IPS-15b (cell line): ENCODE measurements around the gene GPC5.

ENCODE experiments used
- H3K27me3 ChIP-seq: one replicate; pipeline ENCODE4 v1.6.1; 2013; ENCODE audit warnings: low read length; ENCODE audit not compliant: control insufficient read depth, insufficient read depth
- H3K36me3 ChIP-seq: one replicate; pipeline ENCODE4 v1.6.1; 2013; ENCODE audit warnings: low read length; ENCODE audit not compliant: control insufficient read depth, insufficient read depth
- H3K4me1 ChIP-seq: one replicate; pipeline ENCODE4 v1.6.1; 2013; ENCODE audit warnings: mild to moderate bottlenecking, low read length; ENCODE audit not compliant: control insufficient read depth, insufficient read depth
- H3K4me3 ChIP-seq: one replicate; pipeline ENCODE4 v1.5.1; 2013; ENCODE audit warnings: low read depth, low read length
- H3K9ac ChIP-seq: one replicate; pipeline ENCODE4 v1.6.1; 2013; ENCODE audit warnings: low read depth, mild to moderate bottlenecking, low read length
- H3K9me3 ChIP-seq: one replicate; pipeline ENCODE4 v1.6.1; 2013; ENCODE audit warnings: mild to moderate bottlenecking, low read length; ENCODE audit not compliant: control insufficient read depth, insufficient read depth

GPC5 gene

DNA sequence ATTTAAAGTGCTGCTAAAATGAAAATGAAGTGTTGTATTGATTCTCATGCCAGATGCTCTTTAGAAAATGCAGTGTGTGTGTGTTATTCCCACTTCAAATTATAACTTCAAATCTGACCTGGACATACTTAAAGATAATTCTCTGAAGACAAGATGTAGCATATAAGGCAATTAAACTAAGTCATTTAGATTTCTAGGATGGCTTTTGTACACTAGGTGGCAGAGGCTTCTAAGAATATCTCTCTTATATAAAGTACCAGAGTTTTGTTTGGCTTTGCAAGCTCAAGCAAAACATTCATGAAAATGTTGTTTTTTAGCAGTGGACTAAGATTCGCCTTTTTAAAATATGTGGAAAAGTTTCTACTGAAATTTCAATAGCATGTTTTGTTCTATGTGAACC is 407.2 kb downstream of the GPC5 start:
- no peaks in the 10 kb centered on the region for H3K36me3 ChIP-seq

DNA sequence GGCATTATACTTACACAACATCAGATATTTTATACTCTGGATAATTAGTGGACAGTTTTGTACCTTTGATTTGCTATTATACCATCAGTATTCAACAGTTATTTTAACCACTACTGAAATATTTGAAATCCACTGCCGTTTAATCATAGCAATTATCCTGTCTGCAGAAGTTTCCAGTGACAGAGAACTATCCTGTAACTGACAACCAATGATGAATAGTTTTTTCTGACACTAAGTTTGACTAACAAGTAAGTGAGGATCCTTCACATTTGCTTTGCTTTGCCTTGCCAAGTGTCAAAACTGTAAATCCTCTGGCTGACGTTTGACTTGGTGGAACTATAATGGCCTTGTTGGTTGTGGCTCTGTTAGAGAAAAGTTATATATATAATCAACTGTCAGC is 410.7 kb downstream of the GPC5 start:
- H3K9ac ChIP-seq, result no peak overlapping the region
- no peaks in the 10 kb centered on the region for H3K36me3 ChIP-seq
- H3K9me3 ChIP-seq, result no peaks in the 10 kb centered on the region

More for the DNA sequence above, 407.2 kb downstream of the GPC5 start:
- H3K27me3 ChIP-seq, result no peaks in the 10 kb centered on the region
- H3K9me3 ChIP-seq, result no peaks in the 10 kb centered on the region
- no peak overlapping the region for H3K4me3 ChIP-seq
- no peaks in the 10 kb centered on the region for H3K4me1 ChIP-seq
- H3K9ac ChIP-seq, result no peak overlapping the region

GRCh38 chr13:91813253-91813652 is 414.8 kb downstream of the GPC5 start:
- H3K4me1 ChIP-seq, result no peaks in the 10 kb centered on the region
- H3K9me3 ChIP-seq, result no peaks in the 10 kb centered on the region
- H3K36me3 ChIP-seq, result no peaks in the 10 kb centered on the region
- H3K4me3 ChIP-seq, result no peak overlapping the region
- H3K27me3 ChIP-seq, result no peaks in the 10 kb centered on the region
- H3K9ac ChIP-seq, result no peak overlapping the region

More for the DNA sequence above, 410.7 kb downstream of the GPC5 start:
- Histone ChIP-seq H3K27me3 (no peaks in the 10 kb centered on the region), H3K4me3 (no peak overlapping the region), H3K4me1 (no peaks in the 10 kb centered on the region)

GRCh38 chr13:91816263-91816807 is 417.9 kb downstream of the GPC5 start:
- Histone ChIP-seq H3K4me3 (no peak overlapping the region), H3K9me3 (no peaks in the 10 kb centered on the region), H3K27me3 (no peaks in the 10 kb centered on the region), H3K4me1 (no peaks in the 10 kb centered on the region), H3K36me3 (no peaks in the 10 kb centered on the region), H3K9ac (no peak overlapping the region)

DNA sequence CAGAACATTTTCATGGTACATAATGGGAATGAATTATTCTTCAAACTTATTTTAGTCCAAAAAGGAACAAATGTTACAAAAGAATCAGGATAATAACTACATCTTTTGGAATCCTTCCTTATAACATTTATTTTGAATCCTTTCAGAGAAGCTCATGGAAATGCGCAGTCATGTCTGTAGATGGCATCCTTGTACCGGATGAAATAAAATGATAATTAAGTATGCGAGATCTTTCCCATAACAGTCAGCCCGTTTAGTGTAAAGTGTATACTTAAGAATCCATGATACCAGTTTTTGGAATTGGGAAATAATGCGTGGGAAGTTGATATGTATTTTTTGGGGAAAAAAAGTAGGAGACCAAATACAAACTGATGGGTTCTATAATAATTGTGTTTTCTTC is 418.8 kb downstream of the GPC5 start:
- Histone ChIP-seq H3K9me3 (no peaks in the 10 kb centered on the region), H3K27me3 (no peaks in the 10 kb centered on the region), H3K36me3 (no peaks in the 10 kb centered on the region), H3K9ac (no peak overlapping the region), H3K4me3 (no peak overlapping the region), H3K4me1 (no peaks in the 10 kb centered on the region)

GRCh38 chr13:91824416-91824815 is 426.0 kb downstream of the GPC5 start:
- Histone ChIP-seq H3K36me3 (no peaks in the 10 kb centered on the region), H3K4me3 (no peak overlapping the region), H3K9me3 (no peaks in the 10 kb centered on the region), H3K9ac (no peak overlapping the region), H3K4me1 (no peaks in the 10 kb centered on the region), H3K27me3 (no peaks in the 10 kb centered on the region)

GRCh38 chr13:91825516-91825915 is 427.1 kb downstream of the GPC5 start:
- no peaks in the 10 kb centered on the region for H3K9me3 ChIP-seq
- H3K4me3 ChIP-seq, result no peak overlapping the region
- no peaks in the 10 kb centered on the region for H3K4me1 ChIP-seq
- no peaks in the 10 kb centered on the region for H3K36me3 ChIP-seq
- H3K9ac ChIP-seq, result no peak overlapping the region
- H3K27me3 ChIP-seq, result no peaks in the 10 kb centered on the region

DNA sequence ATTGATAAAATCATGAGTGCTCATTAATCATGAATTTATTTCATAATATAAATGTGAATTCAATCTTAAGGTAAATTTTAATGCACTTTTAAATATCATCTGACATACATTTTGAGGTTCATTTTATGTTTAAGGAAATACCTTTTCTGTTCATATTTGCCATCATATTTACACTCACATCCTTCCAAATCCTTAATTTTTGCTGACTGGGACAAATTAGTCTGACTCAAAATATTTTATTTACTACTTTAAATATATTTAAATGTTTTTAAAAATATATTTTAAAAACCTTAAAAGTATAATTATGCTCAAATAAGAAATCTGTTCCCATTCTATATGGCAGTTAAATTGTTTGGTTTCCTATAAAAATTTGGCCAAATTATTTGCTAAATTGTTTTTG is 438.1 kb downstream of the GPC5 start:
- no peaks in the 10 kb centered on the region for H3K4me1 ChIP-seq

DNA sequence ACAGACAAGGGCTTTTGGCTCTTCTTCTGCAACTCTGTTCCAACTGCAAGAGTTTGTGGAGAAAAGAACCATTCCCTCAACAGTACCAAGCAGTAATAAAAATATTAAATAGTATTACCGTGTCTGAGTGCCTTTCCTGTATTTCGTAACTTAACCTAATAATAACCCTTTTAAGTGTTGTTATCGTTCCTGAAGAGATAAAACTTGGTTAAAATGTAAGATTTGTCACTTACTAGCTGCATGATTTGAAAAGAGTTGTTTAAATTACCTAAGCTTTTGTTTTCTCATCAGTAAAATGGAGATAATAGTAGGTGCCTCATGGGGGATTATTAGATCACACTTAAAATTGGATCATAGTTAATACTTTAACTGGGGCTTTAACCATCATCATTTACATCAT is 447.2 kb downstream of the GPC5 start:
- Histone ChIP-seq H3K9ac (no peak overlapping the region), H3K4me3 (no peak overlapping the region), H3K4me1 (no peaks in the 10 kb centered on the region), H3K27me3 (no peaks in the 10 kb centered on the region), H3K9me3 (no peaks in the 10 kb centered on the region), H3K36me3 (no peaks in the 10 kb centered on the region)

More for the DNA sequence above, 438.1 kb downstream of the GPC5 start:
- Histone ChIP-seq H3K27me3 (no peaks in the 10 kb centered on the region), H3K4me3 (no peak overlapping the region), H3K36me3 (no peaks in the 10 kb centered on the region), H3K9me3 (no peaks in the 10 kb centered on the region), H3K9ac (no peak overlapping the region)

- no peaks in the 10 kb centered on the region for H3K36me3 ChIP-seq
- no peaks in the 10 kb centered on the region for H3K9me3 ChIP-seq
- H3K9ac ChIP-seq, result no peak overlapping the region
- no peak overlapping the region for H3K4me3 ChIP-seq
- H3K27me3 ChIP-seq, result no peaks in the 10 kb centered on the region
- no peaks in the 10 kb centered on the region for H3K4me1 ChIP-seq
Measured at GRCh38 chr13:91863699-91864098, 465.3 kb downstream of the GPC5 start.

DNA sequence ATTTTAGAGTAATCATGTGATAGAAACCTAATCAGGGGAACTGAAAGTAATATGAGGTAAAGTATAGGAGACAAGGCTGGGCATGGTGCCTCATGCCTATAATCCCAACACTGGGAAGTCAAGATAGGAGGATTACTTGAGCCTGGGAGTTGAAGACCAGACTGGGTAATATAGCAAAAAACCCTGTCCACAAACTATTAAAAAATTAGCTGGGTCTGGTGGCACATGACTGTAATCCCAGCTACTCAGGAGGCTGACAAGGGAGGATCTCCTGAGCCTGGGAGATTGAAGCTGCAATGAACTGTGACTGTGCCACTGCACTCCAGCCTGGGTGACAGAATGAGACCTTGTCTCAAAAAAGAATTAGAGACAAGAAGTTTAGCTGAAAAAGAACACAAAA is 469.9 kb downstream of the GPC5 start:
- no peak overlapping the region for H3K9ac ChIP-seq
- H3K4me3 ChIP-seq, result no peak overlapping the region
- H3K36me3 ChIP-seq, result no peaks in the 10 kb centered on the region
- H3K4me1 ChIP-seq, result no peaks in the 10 kb centered on the region
- H3K9me3 ChIP-seq, result no peaks in the 10 kb centered on the region
- H3K27me3 ChIP-seq, result no peaks in the 10 kb centered on the region

DNA sequence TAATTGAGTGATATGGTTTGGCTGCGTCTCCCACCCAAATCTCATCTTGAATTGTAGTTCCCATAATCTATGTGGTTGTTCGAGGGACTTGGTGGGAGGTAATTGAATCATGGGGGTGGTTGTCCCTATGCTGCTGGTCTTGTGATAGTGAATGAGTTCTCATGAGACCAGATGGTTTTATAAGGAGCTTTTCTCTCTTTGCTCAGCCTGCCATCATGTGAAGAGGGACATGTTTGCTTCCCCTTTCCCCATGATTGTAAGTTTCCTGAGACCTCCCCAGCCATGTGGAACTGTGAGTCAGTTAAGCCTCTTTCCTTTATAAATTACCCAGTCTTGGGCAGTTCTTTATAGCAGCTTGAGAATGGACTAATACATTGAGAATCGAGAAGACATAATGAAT is 480.1 kb downstream of the GPC5 start:
- no peaks in the 10 kb centered on the region for H3K9me3 ChIP-seq
- no peaks in the 10 kb centered on the region for H3K4me1 ChIP-seq
- no peaks in the 10 kb centered on the region for H3K27me3 ChIP-seq
- H3K36me3 ChIP-seq, result no peaks in the 10 kb centered on the region
- no peak overlapping the region for H3K9ac ChIP-seq
- H3K4me3 ChIP-seq, result no peak overlapping the region
